ENCODE results near the gene CARD8.

Gene CARD8

DNA sequence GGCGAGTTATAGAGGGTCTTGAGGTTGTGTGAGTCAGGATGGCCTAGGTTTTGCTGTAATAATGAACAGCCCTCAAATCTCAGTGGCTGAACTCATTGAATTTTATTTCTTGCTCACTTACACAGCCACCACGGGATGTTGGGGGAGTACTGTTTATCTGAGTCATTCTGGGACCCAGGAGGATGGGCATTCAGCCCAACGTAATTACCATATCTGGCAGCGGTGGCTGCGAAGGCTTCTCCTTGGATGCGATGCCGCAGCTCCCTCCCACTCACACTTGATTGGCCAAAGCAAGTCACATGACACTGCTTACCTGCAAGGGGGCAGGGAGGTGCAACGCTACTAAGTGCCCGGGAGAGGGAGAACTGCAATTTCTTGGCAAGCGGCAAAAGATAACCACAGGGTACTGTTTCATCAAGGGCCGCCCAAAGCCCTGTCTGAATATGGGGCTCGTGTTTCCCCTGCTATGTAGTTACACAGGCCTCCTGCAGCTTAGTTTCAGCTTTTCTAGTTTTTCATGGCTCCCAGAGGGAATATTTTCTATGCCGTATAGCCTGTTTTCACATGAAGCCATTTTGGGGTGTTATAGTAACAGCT, 65.3 kb downstream of the CARD8 start:
- H3K27me3 ChIP-seq (ENCODE audit: control insufficient read depth in 1 of 2, insufficient read depth in 2 of 2, low read length in 2 of 2), result no peaks in the 10 kb centered on the region
- no peak overlapping the region for H3K9ac ChIP-seq (ENCODE audit: low read length)
- H3K4me3 ChIP-seq (ENCODE audit: low read depth in 1 of 2, low read length in 2 of 2), result no peak overlapping the region
- H3K9me3 ChIP-seq (ENCODE audit: low read length), result no peaks in the 10 kb centered on the region
- H3K4me1 ChIP-seq (ENCODE audit: insufficient read depth, low read length), result no peaks in the 10 kb centered on the region
- H3K36me3 ChIP-seq (ENCODE audit: insufficient read depth, low read length), result peaks cover 5% of the 10 kb centered on the region
- no peak overlapping the region for H3K27ac ChIP-seq (ENCODE audit: low read depth, low read length)

DNA sequence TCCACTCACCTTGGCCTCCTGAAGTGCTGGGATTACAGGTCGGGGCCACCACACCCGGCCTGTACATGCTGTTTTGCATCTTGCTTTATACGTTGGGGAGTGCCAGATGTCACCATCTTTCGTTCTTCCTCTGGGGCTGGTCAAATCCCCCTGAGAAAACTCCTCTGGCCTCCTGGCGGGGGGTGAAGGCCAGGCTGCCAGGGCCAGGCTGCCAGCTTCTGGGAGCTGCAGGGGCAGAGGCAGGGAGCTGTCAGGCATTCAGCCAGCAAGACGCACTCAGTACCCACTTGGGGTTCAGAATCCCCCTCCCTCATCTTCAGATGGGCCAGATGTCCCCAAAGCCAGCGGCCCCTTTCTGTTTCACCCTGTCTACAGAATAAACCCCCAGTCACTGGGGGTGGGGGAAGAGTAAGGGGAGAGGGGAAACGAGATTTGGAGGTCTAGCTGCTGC, 69.1 kb downstream of the CARD8 start:
- peaks cover 6% of the 10 kb centered on the region for H3K36me3 ChIP-seq (ENCODE audit: insufficient read depth, low read length)
- H3K27ac ChIP-seq (ENCODE audit: low read depth, low read length), result no peak overlapping the region
- H3K9me3 ChIP-seq (ENCODE audit: low read length), result no peaks in the 10 kb centered on the region
- no peaks in the 10 kb centered on the region for H3K4me1 ChIP-seq (ENCODE audit: insufficient read depth, low read length)
- H3K27me3 ChIP-seq (ENCODE audit: control insufficient read depth in 1 of 2, insufficient read depth in 2 of 2, low read length in 2 of 2), result no peaks in the 10 kb centered on the region
- H3K9ac ChIP-seq (ENCODE audit: low read length), result no peak overlapping the region
- no peak overlapping the region for H3K4me3 ChIP-seq (ENCODE audit: low read depth in 1 of 2, low read length in 2 of 2)

DNA sequence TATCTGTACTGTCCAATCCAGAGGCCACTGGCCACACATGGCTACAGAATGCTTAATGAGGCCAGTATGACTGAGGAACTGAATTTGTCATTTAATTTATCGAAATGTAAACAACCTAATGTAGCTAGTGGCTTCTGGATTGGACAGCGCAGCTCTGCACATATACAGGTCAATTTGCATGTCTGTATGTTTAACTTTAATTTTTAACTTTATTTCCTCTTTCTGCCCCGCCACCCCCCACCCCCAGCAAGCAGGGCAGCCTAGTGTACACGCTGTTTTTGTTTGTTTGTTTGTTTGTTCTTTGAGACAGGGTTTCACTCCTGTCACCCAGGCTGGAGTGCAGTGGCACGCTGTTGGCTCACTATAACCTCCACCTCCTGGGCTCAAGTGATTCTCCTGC, 69.7 kb downstream of the CARD8 start:
- Histone ChIP-seq H3K9ac (ENCODE audit: low read length) (no peak overlapping the region), H3K9me3 (ENCODE audit: low read length) (no peaks in the 10 kb centered on the region), H3K27me3 (ENCODE audit: control insufficient read depth in 1 of 2, insufficient read depth in 2 of 2, low read length in 2 of 2) (no peaks in the 10 kb centered on the region), H3K27ac (ENCODE audit: low read depth, low read length) (no peak overlapping the region), H3K4me3 (ENCODE audit: low read depth in 1 of 2, low read length in 2 of 2) (no peak overlapping the region), H3K36me3 (ENCODE audit: insufficient read depth, low read length) (peaks cover 6% of the 10 kb centered on the region), H3K4me1 (ENCODE audit: insufficient read depth, low read length) (no peaks in the 10 kb centered on the region)

DNA sequence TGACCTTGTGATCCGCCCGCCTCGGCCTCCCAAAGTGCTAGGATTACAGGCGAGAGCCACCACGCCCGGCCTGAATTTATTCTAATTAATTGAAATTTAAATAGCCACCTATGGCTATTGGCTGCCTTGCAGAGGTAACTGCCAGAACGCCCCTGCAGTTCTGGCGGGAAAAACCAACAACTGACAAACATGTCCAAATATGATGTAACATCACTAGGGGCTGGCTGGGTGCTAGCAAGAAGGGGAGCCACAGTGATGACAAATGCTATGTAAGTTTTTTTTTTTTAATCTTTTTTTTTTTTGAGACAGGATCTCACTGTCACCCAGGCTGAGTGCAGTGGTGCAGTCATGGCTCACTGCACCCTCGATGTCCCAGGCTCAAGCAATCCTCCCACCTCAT, 72.4 kb downstream of the CARD8 start:
- Histone ChIP-seq H3K9ac (ENCODE audit: low read length) (no peak overlapping the region), H3K27ac (ENCODE audit: low read depth, low read length) (no peak overlapping the region), H3K36me3 (ENCODE audit: insufficient read depth, low read length) (peaks cover 12% of the 10 kb centered on the region), H3K4me1 (ENCODE audit: insufficient read depth, low read length) (no peaks in the 10 kb centered on the region), H3K4me3 (ENCODE audit: low read depth in 1 of 2, low read length in 2 of 2) (no peak overlapping the region), H3K27me3 (ENCODE audit: control insufficient read depth in 1 of 2, insufficient read depth in 2 of 2, low read length in 2 of 2) (no peaks in the 10 kb centered on the region), H3K9me3 (ENCODE audit: low read length) (no peaks in the 10 kb centered on the region)

DNA sequence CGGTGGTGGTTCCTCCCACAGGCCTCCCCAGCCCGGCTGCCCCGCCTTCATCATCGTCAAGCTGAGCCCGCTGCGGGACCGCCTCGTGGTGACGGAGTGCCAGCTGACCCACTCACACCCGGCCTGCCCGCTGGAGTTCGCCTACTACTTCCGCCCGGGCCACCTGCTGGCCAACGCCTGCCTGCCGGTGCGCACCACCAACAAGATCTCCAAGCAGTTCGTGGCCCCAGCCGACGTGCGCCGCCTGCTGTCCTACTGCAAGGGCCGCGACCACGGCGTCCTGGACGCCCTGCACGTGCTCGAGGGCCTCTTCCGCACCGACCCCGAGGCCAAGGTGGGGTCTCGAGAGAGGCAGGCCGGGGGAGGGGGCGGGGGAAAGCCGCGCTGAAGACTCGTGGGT, 73.3 kb downstream of the CARD8 start:
- H3K4me3 ChIP-seq (ENCODE audit: low read depth in 1 of 2, low read length in 2 of 2), result no peak overlapping the region
- H3K9ac ChIP-seq (ENCODE audit: low read length), result no peak overlapping the region
- H3K4me1 ChIP-seq (ENCODE audit: insufficient read depth, low read length), result no peaks in the 10 kb centered on the region
- H3K9me3 ChIP-seq (ENCODE audit: low read length), result no peaks in the 10 kb centered on the region
- H3K27ac ChIP-seq (ENCODE audit: low read depth, low read length), result no peak overlapping the region
- H3K36me3 ChIP-seq (ENCODE audit: insufficient read depth, low read length), result peaks cover 12% of the 10 kb centered on the region
- no peaks in the 10 kb centered on the region for H3K27me3 ChIP-seq (ENCODE audit: control insufficient read depth in 1 of 2, insufficient read depth in 2 of 2, low read length in 2 of 2)

DNA sequence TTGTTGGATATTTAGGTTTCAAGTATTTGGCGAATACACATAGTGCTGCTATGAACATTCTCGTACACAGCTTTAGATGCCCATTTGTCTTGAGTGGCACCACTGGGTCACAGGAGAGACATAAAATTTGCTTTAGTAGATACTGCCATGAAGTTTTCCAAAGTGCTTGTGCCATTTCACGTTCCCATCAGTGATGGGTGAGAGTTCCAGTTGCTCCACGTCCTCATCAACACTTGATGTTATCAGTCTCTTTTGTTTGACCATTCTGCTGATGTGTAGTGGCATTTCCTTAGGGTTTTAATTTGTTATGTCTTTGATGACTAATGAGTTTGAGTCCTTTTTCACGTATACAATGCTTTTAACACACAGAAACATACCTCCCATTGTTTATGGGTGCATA, 74.2 kb downstream of the CARD8 start:
- H3K4me3 ChIP-seq (ENCODE audit: low read depth in 1 of 2, low read length in 2 of 2), result no peak overlapping the region
- H3K27ac ChIP-seq (ENCODE audit: low read depth, low read length), result no peak overlapping the region
- no peak overlapping the region for H3K9ac ChIP-seq (ENCODE audit: low read length)
- no peaks in the 10 kb centered on the region for H3K27me3 ChIP-seq (ENCODE audit: control insufficient read depth in 1 of 2, insufficient read depth in 2 of 2, low read length in 2 of 2)
- no peaks in the 10 kb centered on the region for H3K4me1 ChIP-seq (ENCODE audit: insufficient read depth, low read length)
- peaks cover 12% of the 10 kb centered on the region for H3K36me3 ChIP-seq (ENCODE audit: insufficient read depth, low read length)
- no peaks in the 10 kb centered on the region for H3K9me3 ChIP-seq (ENCODE audit: low read length)

DNA sequence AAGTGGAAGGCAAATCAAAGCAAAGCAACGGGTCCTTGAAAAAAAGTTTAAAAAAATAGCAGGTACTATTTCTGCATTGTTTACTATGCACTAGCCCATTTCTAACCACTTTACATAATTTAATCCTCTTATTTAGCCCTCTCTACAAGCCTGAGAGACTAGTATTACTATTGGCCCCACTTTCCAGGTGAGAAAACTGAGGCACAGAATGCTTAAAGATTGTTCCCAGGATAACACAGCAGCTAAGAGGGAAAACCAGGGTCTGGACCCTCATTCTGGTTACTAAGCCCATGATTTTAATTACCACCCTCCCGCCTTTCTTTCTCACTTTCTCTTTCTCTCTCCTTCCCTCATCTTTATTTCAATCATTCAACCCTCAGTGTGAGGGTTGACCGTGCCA, 79.5 kb downstream of the CARD8 start:
- Histone ChIP-seq H3K4me3 (ENCODE audit: low read depth in 1 of 2, low read length in 2 of 2) (no peak overlapping the region), H3K4me1 (ENCODE audit: insufficient read depth, low read length) (peaks cover 2% of the 10 kb centered on the region), H3K27me3 (ENCODE audit: control insufficient read depth in 1 of 2, insufficient read depth in 2 of 2, low read length in 2 of 2) (no peaks in the 10 kb centered on the region), H3K27ac (ENCODE audit: low read depth, low read length) (no peak overlapping the region), H3K36me3 (ENCODE audit: insufficient read depth, low read length) (peaks cover 25% of the 10 kb centered on the region), H3K9me3 (ENCODE audit: low read length) (no peaks in the 10 kb centered on the region), H3K9ac (ENCODE audit: low read length) (no peak overlapping the region)

DNA sequence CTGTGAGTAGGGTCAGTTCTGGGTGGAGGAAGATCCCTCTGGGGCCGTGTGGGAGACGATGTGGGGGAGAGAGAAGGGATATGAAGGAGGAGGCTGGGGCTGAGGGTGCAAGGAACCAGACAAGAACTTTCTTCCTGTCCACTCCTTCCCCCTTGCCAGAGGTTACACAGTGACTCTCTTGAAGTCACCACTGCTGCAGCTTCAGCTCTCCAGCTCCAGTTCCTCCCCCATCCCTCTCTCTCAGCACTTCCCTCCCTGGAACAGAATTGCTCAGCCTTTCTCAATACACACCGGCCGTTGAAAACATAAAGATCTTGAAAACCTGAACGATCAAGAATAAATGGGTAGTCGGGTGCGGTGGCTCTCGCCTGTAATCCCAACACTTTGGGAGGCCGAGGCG, 80.1 kb downstream of the CARD8 start:
- H3K27ac ChIP-seq (ENCODE audit: low read depth, low read length), result no peak overlapping the region
- peaks cover 25% of the 10 kb centered on the region for H3K36me3 ChIP-seq (ENCODE audit: insufficient read depth, low read length)
- H3K9me3 ChIP-seq (ENCODE audit: low read length), result no peaks in the 10 kb centered on the region

DNA sequence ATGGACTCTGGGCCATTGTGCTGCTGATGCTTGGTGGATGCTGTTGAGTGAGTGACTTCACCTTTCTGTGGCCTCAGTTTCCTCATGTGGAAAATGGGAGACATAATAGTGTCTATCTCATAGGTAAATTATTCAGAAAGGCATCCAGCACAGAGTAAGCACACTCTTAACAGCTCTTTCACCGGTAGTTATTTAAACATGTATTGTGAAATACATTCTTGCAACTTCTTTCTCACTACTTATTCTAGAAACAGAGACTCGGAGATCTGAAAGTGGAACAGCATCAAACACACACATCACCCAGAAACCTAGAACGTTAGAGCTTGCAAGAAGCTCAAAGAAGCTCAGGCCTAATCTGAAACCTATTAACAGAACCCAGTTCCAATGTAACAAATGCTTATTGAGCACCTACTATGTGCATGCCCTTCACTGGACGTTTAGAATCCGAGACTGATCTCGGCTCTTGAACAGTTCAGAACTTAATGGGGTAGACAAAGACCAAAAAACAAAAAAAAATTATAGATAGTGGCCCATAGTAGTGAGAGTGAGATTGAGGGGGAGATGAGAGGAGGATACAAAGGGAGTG, 81.2 kb downstream of the CARD8 start:
- H3K4me3 ChIP-seq (ENCODE audit: low read depth in 1 of 2, low read length in 2 of 2), result no peak overlapping the region
- no peak overlapping the region for H3K27ac ChIP-seq (ENCODE audit: low read depth, low read length)
- H3K4me1 ChIP-seq (ENCODE audit: insufficient read depth, low read length), result peaks cover 6% of the 10 kb centered on the region
- no peaks in the 10 kb centered on the region for H3K9me3 ChIP-seq (ENCODE audit: low read length)
- no peaks in the 10 kb centered on the region for H3K27me3 ChIP-seq (ENCODE audit: control insufficient read depth in 1 of 2, insufficient read depth in 2 of 2, low read length in 2 of 2)
- no peak overlapping the region for H3K9ac ChIP-seq (ENCODE audit: low read length)
- H3K36me3 ChIP-seq (ENCODE audit: insufficient read depth, low read length), result peaks cover 22% of the 10 kb centered on the region

More for the DNA sequence above, 80.1 kb downstream of the CARD8 start:
- H3K4me3 ChIP-seq (ENCODE audit: low read depth in 1 of 2, low read length in 2 of 2), result no peak overlapping the region
- H3K4me1 ChIP-seq (ENCODE audit: insufficient read depth, low read length), result peaks cover 6% of the 10 kb centered on the region
- H3K9ac ChIP-seq (ENCODE audit: low read length), result no peak overlapping the region
- no peaks in the 10 kb centered on the region for H3K27me3 ChIP-seq (ENCODE audit: control insufficient read depth in 1 of 2, insufficient read depth in 2 of 2, low read length in 2 of 2)

DNA sequence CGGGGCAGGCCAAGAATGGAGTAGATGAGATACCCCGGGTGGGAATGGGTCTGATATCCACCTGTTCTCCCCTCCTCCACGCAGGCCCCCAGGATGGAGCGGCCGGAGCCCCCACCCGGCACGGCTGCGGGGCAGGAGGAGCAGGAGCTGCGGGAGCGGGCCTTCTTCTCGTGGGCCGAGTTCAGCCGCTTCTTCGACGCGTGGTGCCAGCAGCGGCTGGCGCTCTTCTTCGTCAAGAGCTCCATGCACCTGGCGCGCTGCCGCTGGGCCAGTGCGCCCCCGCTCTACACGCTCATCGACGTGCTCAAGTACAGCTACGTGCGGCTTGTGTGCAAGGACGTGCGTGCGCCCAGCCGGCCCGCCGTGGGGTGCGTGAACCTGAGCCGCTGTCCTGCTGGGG, 84.0 kb downstream of the CARD8 start:
- Histone ChIP-seq H3K9ac (ENCODE audit: low read length) (no peak overlapping the region), H3K4me1 (ENCODE audit: insufficient read depth, low read length) (peaks cover 6% of the 10 kb centered on the region), H3K27ac (ENCODE audit: low read depth, low read length) (no peak overlapping the region), H3K27me3 (ENCODE audit: control insufficient read depth in 1 of 2, insufficient read depth in 2 of 2, low read length in 2 of 2) (no peaks in the 10 kb centered on the region), H3K36me3 (ENCODE audit: insufficient read depth, low read length) (peaks cover 19% of the 10 kb centered on the region), H3K4me3 (ENCODE audit: low read depth in 1 of 2, low read length in 2 of 2) (peak overlapping the region in 1 of 2 donors; percentile 98), H3K9me3 (ENCODE audit: low read length) (no peaks in the 10 kb centered on the region)

DNA sequence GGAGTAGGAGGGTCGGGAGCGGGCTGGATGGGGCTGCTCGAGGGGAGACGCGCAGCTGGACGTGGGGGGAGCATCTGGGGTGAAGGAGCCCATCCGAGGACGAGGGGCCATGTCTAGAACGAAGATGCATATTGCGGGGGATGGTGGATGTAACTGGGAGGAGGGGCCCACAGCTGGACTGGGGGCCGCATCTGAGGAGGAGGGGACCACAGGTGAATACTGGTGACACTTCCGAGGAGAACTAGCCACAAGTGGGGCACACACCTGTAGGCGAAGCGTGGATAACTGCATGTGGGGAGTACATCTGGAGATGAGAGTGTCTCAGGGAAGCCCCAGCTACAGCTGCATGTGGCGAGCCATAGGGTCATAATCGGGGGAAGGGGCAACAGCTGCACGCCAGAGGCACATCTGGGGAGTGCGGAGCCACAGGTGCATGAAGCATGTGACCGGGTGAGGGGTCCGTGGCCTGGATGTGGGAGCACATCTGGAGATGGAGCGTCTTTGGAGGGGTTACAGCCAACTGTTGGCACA, 84.8 kb downstream of the CARD8 start:
- H3K9ac ChIP-seq (ENCODE audit: low read length), result peak overlapping the region; percentile 69
- H3K4me1 ChIP-seq (ENCODE audit: insufficient read depth, low read length), result peaks cover 6% of the 10 kb centered on the region
- H3K27me3 ChIP-seq (ENCODE audit: control insufficient read depth in 1 of 2, insufficient read depth in 2 of 2, low read length in 2 of 2), result no peaks in the 10 kb centered on the region
- peak overlapping the region; percentile 77 for H3K27ac ChIP-seq (ENCODE audit: low read depth, low read length)
- H3K36me3 ChIP-seq (ENCODE audit: insufficient read depth, low read length), result peaks cover 19% of the 10 kb centered on the region
- H3K9me3 ChIP-seq (ENCODE audit: low read length), result no peaks in the 10 kb centered on the region
- H3K4me3 ChIP-seq (ENCODE audit: low read depth in 1 of 2, low read length in 2 of 2), result peak overlapping the region; percentile 86 to 98
